Renal cortex interstitium (tissue), 15 donors: ENCODE results near the gene ZDHHC17. TPM values are rescaled to one million over a fixed set of nuclear protein-coding genes. Genes with fewer than 3 reads are reported as not detected.
"Not testable (repeated sequence)": the region's sequence is repeated elsewhere in the genome, so short reads cannot be mapped to it uniquely, and the experiment has no call there.

Experiments
- DNase-seq, 11 donors: peaks; one replicate each; pipeline ENCODE4 v3.0.0-alpha.2; 2013; ENCODE audit warnings: low read depth in 9 of 11, low spot score in 4 of 11; ENCODE audit errors: extremely low read depth in 1 of 11
- long read RNA-seq, 16 experiments: transcript quantifications; one replicate each; lab custom pipeline, GENCODE V29; 2026
- polyA plus RNA-seq, 3 donors: library from polyadenylated mRNA; unstranded; fragments of 120-200 nt; gene quantifications; one replicate each; pipeline ENCODE4 v1.2.1, GENCODE V29; 2013; ENCODE audit not compliant: insufficient read length in 3 of 3

The ZDHHC17 gene
- 10 to 100 TPM; 53.2 to 89.3 (median 71.8) TPM for polyA plus RNA-seq
- long read RNA-seq, donor 1, full-length matches to known transcripts: 2 of 2 reads
- long read RNA-seq, donor 1, partial matches to known transcripts: 0 of 2 reads
- long read RNA-seq, donor 1, other reads (novel, unspliced or antisense): 0 of 2 reads
- long read RNA-seq, donor 2, partial matches to known transcripts: 12 of 13 reads
- long read RNA-seq, donor 2, other reads (novel, unspliced or antisense): 0 of 13 reads
- long read RNA-seq, donor 3, partial matches to known transcripts: 71 of 160 reads
- long read RNA-seq, donor 3, other reads (novel, unspliced or antisense): 89 of 160 reads
- long read RNA-seq, donor 4, partial matches to known transcripts: 0 of 2 reads
- long read RNA-seq, donor 4, other reads (novel, unspliced or antisense): 0 of 2 reads
- long read RNA-seq, donor 5: 0 reads
- long read RNA-seq, donor 6, full-length matches to known transcripts: 2 of 2 reads
- long read RNA-seq, donor 6, partial matches to known transcripts: 0 of 2 reads
- long read RNA-seq, donor 6, other reads (novel, unspliced or antisense): 0 of 2 reads
- long read RNA-seq, donor 7, partial matches to known transcripts: 0 of 2 reads
- long read RNA-seq, donor 7, other reads (novel, unspliced or antisense): 0 of 2 reads
- long read RNA-seq, donor 8, full-length matches to known transcripts: 5 of 50 reads
- long read RNA-seq, donor 8, partial matches to known transcripts: 45 of 50 reads
- long read RNA-seq, donor 8, other reads (novel, unspliced or antisense): 0 of 50 reads
- long read RNA-seq, donor 9, partial matches to known transcripts: 0 of 1 reads
- long read RNA-seq, donor 9, other reads (novel, unspliced or antisense): 0 of 1 reads
- long read RNA-seq, donor 10, partial matches to known transcripts: 34 of 123 reads
- long read RNA-seq, donor 10, other reads (novel, unspliced or antisense): 89 of 123 reads
- long read RNA-seq, donor 11: 0 reads
- long read RNA-seq, donor 12, full-length matches to known transcripts: 2 of 2 reads
- long read RNA-seq, donor 12, partial matches to known transcripts: 0 of 2 reads
- long read RNA-seq, donor 12, other reads (novel, unspliced or antisense): 0 of 2 reads
- long read RNA-seq, donor 13: 0 reads
- long read RNA-seq, donor 14, partial matches to known transcripts: 5 of 7 reads
- long read RNA-seq, donor 14, other reads (novel, unspliced or antisense): 0 of 7 reads
- long read RNA-seq, donor 15, partial matches to known transcripts: 5 of 5 reads
- long read RNA-seq, donor 15, other reads (novel, unspliced or antisense): 0 of 5 reads
- long read RNA-seq, donor 16, full-length matches to known transcripts: 9 of 331 reads
- long read RNA-seq, donor 16, partial matches to known transcripts: 130 of 331 reads
- long read RNA-seq, donor 16, other reads (novel, unspliced or antisense): 192 of 331 reads

GRCh38 chr12:76763746-76764675 lies at the start of gene ZDHHC17:
ZDHHC17 (plus strand) TSS chr12:76764115; CDS start chr12:76764237, 122 bp downstream.
- peak; percentile 81 to 92 (median 91) for DNase-seq

- no peak for DNase-seq
These were observed 49.5 kb upstream of the ZDHHC17 start for GRCh38 chr12:76714415-76714814.

GRCh38 chr12:76714861-76715260 lies 49.1 kb upstream of the ZDHHC17 start:
- no peak for DNase-seq

- DNase-seq: no peak
These were observed 48.6 kb upstream of the ZDHHC17 start for GRCh38 chr12:76715332-76715731.

- DNase-seq: no peak
These were observed 46.6 kb upstream of the ZDHHC17 start for GRCh38 chr12:76717314-76717713.

- DNase-seq: no peak
These were observed 44.5 kb upstream of the ZDHHC17 start for GRCh38 chr12:76719171-76720041.

- no peak for DNase-seq
These were observed 43.8 kb upstream of the ZDHHC17 start for GRCh38 chr12:76720068-76720467.

- no peak for DNase-seq
These were observed 37.3 kb upstream of the ZDHHC17 start for GRCh38 chr12:76726626-76727025.

- not testable (repeated sequence) for DNase-seq
These were observed 31.7 kb upstream of the ZDHHC17 start for GRCh38 chr12:76732188-76732587.

GRCh38 chr12:76737689-76738088 lies 26.2 kb upstream of the ZDHHC17 start:
- DNase-seq: not testable (repeated sequence)

GRCh38 chr12:76738824-76739579 lies 24.9 kb upstream of the ZDHHC17 start:
- DNase-seq: no peak

- no peak for DNase-seq
These were observed 24.0 kb upstream of the ZDHHC17 start for GRCh38 chr12:76739896-76740295.

- no peak for DNase-seq
These were observed 23.4 kb upstream of the ZDHHC17 start for GRCh38 chr12:76740501-76740900.

GRCh38 chr12:76745343-76745742 lies 18.6 kb upstream of the ZDHHC17 start:
- no peak for DNase-seq

GRCh38 chr12:76746516-76746915 lies 17.4 kb upstream of the ZDHHC17 start:
- DNase-seq: no peak

- no peak for DNase-seq
These were observed 16.7 kb upstream of the ZDHHC17 start for GRCh38 chr12:76747245-76747644.
